ENCODE data around the gene ARID5B.

DNA sequence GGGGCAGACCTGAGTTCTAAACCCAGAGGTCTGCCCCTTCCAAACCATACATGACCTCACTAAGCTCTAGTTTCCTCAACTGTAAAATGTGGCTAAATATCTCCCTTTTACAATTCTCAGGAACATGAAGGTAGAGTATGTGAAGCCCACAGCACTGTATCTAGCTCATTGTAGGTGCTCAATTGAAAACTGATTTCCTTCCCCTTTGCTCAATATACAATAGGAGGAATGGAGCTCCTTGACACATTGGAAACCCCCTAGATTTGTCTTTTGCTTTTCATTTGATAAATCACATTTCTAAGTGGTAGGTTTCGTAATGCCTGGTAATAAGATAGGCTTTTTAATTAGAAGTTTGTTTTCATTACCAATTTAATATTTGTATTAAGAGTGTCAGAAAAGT is 153.3 kb downstream of the ARID5B start:
- TF ChIP-seq, protein P1, sequence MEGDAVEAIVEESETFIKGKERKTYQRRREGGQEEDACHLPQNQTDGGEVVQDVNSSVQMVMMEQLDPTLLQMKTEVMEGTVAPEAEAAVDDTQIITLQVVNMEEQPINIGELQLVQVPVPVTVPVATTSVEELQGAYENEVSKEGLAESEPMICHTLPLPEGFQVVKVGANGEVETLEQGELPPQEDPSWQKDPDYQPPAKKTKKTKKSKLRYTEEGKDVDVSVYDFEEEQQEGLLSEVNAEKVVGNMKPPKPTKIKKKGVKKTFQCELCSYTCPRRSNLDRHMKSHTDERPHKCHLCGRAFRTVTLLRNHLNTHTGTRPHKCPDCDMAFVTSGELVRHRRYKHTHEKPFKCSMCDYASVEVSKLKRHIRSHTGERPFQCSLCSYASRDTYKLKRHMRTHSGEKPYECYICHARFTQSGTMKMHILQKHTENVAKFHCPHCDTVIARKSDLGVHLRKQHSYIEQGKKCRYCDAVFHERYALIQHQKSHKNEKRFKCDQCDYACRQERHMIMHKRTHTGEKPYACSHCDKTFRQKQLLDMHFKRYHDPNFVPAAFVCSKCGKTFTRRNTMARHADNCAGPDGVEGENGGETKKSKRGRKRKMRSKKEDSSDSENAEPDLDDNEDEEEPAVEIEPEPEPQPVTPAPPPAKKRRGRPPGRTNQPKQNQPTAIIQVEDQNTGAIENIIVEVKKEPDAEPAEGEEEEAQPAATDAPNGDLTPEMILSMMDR (IDR thresholded peaks at IDR 0.05; ENCODE audit: low read length), result no peak
- no peak for TF ChIP-seq EZH2 (optimal IDR thresholded peaks at IDR 0.05; ENCODE audit: low read depth, low read length)
- no peak for TF ChIP-seq EZH2phosphoT487 (IDR thresholded peaks at IDR 0.05; ENCODE audit: low read length)
